COR-L47 (cell line): ENCODE measurements around the gene BEST1.

Experiments
- DNase-seq: peaks from one replicate; lab custom pipeline; 2025; lab: John Stamatoyannopoulos, UW

BEST1 gene

DNA sequence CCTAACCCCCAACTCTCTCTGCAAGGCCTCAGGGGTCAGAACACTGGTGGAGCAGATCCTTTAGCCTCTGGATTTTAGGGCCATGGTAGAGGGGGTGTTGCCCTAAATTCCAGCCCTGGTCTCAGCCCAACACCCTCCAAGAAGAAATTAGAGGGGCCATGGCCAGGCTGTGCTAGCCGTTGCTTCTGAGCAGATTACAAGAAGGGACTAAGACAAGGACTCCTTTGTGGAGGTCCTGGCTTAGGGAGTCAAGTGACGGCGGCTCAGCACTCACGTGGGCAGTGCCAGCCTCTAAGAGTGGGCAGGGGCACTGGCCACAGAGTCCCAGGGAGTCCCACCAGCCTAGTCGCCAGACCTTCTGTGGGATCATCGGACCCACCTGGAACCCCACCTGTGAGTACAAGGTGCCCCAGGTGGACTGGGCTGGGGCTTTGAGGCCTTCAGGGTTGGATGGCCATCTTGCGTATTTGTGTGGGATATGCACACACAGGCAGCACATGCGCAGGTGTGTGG is at the start of gene BEST1:
Gene BEST1, plus strand, starts transcription at position 317 of the 513 bp plus-strand sequence. CDS start 1,456 bp downstream, outside the sequence.
- no peak for DNase-seq

DNA sequence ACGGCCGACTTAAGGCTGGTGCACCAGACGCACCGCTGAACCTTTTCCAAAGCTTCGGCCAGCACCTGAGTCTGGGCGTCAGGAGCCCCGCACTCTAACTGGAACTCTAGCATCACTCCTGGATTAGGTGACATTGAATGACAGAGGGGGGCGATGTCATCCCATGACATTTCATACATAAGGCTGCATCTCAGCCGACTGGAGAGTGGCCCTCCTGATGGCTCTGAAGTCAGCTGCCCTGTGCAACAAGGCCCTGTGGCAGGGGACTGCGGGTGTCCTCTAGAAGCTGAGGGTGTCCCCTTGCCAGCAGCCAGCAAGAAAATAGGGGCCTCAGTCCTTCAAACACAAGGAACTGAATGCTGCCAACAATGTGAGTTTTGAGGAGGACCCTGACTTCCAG is 48.8 kb upstream of the BEST1 start:
- no peak for DNase-seq

DNA sequence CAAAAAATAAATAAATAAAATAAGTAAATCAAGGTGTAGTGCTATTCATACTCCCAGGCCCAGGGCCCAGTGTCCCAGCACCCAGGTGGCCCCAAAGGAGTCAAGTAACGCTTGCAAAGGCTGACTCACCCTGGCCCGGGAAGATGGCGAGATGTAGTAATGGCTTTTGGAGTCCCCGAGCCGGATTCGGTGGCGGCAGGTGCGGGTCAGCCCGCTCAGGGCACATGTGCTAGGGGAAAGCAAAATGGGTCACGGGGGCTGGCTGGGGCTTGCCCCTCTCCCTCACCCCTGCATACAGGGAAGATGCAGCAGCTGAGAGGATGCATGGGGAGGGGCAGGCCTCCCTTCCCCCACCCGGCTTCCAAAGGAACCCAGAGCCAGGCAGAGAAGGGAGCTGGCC is 47.8 kb upstream of the BEST1 start:
- DNase-seq, result no peak

DNA sequence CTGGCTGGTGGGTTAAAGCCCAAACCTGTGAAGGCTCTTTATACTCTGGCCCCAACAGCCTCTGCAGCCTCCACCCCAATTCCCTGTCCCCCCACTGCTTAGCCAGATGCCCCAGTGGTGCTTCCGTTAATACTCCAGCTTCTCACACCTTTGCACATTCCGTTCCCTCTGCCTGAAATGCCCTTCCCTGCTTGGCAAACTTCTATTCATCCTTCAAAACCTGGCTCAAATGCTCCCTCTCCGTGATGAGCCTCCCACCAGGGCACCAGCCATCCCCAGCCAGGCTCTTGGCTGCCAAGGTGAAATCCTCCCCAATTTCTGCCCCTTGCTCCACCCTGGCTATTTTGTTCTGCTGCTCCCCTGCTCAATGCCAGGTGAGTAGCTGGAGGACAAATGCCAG is 46.3 kb upstream of the BEST1 start:
- DNase-seq, result no peak

DNA sequence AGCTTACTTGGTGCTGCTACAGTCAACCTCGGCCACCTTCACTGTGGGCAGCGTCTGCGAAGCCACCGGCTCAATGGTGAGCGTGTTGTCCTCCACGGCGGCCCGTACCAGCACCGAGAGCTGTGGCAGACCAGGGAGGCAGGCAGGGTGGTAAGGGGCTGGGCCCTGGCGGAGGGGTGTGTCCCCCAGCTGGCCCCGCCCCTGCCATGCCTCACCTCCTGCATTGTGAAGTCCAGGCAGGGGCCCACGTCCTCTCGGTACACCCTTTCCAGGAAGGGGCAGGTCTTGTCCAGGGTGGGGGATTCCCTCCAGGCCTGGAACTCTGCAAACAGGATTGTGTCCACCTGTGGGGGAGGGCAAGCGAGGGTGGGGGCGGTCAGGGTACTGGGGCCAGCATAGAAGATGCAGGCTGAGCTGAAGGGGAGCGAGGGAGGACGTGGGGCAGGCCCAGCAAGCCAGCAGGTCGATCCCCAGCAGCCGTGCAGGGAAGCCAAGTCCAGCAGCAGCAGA is 45.6 kb upstream of the BEST1 start:
- DNase-seq, result no peak

DNA sequence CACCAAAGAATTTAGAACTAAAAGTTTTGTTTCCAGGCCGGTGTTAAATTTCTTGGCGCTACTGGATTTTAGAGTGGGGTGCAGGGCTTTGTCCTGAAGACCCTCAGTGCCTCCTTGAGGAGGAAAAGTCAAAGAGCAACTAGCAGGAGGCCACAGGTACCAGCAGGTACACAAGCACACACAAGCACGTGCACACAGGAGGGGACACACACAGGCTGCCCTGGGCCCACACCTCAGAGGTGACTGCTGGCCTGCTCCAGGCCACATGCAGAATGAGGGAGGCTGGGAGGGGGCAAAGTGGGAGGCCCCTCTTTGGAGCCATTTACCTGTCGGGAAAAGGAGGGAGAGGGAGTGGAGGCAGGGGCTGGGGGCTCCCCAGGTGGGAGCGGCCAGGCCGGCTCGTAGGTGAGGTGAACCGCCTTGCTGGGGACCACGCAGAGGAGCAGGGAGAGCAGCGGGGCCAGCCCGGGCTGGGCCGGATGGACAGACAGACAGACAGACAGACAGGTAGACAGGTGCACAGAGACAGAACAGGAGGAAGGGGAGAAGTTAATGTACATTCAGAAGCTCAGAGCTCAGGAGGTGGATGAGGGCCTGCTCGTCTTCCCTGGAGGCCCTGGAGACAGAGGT is 45.0 kb upstream of the BEST1 start:
- DNase-seq, result no peak

DNA sequence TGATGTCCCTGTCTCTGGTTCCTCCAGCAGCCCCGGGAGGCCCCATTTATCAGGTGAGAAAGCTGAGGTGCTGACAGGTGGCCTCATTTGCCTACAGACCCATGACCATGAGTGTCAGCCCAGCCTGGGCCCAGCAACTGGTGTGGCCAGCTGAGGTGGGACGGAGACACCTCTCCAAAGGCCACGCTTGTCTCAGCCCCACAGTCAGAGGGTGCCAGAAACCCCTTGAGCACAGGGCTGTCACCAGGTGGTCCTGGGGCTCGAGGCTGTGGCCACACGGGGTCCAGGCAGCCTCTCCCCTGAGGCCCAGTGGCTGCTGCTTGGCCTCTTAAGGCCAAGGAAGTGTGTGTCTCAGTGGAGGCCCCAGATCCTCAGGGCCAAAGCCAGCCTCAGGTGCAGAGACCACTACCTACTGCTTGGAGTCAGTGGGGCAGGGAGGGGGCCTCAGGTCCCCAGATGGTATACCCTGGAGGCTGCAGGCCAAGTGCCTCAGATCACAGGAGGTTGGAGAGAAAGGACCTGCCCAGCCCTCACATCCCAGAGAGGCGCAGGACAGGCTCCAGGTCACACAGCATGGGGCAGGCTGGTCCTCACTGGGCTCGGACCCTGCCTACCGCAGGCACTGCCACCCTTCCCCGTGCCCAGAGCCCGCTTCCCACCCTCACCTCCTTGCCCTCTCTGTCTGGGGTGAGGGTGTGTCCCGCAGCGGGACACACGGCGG is 44.2 kb upstream of the BEST1 start:
- no peak for DNase-seq

DNA sequence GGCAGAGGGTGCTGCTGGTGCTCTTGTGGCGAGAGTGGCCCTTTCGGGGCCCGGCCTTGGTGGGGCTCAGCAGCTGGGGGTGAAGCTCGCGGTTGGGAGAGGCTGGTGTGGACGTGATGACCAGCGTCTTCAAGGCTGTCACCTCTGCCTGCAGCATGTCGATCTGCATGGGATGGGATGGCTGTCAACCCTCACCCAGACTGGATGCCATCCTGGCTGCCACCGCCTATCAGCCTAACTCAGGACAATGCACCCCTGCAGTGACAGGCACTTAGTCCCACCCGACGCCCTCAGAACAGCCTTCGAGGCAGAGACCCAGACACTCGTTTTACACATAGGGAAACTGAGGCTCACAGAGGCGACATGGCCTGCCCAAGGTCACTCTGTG is 43.6 kb upstream of the BEST1 start:
- no peak for DNase-seq

DNA sequence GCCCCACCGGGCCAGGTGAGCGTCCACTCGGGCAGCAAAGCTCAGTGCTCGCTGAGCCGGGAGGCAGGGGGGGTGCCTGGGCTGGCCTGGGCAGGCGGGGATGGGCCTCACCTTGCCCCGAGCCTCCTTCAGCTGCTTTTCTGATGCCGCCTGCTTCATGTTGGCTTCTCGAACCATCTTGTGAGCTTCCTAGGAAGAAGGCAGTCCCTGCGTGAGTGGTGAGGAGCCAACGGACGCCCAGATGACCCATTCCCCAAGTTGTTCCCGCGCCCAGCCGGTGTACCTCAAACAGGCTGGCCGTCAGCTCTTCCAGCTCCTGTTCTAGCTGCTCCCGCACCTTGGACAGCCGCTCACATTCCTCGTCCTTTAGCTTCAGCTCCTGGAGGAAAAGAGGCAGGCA is 42.9 kb upstream of the BEST1 start:
- no peak for DNase-seq

DNA sequence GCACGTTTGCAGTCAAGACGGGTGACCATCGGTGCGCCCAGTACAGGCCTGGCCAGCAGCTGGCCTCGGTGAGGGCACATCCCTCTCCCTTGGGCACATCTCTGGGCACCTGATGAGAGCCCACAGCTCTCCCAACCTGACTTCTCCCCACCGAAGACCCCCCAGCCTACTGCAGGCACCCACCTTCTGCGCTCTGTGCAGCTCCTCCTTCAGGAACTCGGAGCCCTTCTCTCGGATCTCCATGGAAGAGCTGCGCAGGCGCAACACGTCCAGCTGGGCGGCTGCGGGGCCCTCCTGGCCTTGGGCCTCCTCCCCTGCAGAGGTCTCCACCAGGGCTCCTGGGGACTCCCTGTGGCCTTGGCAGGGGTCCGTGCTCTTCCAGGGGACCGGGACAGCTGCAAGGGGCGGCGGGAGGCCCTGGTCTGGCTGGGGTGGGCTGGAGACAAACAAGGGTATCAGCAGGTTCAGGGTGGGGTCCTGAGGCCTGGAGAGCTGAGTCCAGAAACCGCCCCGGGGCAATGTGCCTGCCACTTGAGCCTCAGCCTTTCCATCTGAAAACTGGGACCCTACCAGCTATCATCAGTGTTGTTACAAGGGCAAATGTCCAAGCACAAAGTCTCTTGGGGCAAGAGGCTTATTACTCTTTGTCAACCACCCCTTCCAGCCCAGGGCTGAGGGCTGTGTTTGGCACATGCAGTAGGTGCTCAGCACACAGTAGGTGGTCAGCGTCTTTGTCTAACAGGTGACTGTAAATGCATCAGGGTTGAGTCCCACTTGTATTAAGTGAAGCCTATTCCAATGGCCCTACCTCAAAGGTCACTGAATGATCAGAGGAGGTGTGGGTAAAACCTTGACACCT is 42.1 kb upstream of the BEST1 start:
- DNase-seq, result no peak

DNA sequence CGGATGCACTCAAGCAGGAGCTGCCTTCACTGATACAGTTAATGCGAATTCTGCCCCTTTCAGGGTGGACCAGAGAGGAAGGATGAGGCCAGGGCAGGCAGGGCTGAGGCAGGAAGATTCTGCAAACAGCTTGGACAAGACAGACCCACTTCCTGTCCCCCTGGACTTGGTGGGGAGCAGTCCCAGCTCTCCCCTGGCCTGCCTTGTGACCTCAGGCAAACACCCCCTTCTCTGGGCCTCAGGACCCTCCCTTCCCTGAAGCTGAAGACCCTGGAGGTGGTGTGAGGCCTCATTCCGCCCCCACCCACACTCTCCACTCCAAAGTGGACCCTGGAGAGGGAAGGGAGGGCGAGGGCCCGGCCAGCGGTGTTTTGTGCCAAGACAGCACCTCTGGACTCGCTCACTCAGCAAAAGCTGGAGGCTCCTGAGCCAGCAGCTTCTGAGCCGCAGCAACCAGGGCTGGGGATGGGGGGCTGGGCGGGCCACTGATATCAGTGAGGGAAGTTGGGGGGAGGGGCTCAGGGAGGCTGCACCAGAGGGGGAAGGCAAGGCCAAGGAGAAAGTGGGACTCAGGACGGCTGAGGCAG is 41.3 kb upstream of the BEST1 start:
- DNase-seq, result no peak

DNA sequence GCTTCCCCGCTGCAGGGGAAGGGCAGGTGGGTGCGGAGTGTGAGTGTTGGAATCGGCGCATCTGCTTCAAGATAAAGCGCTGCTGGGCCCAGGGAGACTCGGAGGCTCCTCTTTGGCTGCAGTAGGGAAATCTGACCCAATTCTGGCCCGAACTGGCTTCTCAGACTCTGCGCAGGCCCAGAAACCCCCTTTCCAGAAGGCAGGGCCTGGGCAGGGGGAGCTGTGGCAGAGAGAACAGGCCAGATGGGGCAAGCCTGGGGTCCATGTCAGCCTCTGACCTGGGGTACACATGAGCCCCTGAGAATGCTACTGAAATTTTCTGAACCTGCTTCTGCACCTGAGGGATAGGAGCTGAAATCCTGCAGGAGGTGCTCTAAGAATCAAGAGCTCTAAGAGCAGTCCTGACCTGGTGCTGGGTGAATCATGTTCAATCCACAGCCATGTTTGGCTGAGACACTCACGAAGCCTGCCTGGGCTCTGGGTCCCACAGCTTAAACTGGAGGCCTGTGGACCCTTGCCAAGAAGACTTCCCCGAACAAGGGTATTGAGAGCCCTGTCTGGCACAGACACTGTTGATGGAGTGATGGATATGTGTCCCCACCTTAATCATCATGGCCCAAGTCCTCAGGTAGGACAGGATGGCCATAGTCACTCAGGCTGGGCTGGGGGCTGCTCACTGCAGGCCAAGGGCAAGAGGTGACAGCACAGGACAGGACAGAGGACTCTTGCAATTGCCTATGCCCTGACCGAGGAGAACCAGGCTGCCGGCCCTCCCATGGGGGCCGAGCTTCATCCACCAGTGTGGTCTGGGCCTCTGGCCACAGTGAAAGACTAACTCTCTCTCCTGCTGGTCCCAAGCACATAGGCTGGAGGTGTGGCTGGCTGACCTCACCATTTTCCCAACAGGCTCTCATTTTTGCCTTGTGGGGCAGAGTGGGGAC is 39.7 kb upstream of the BEST1 start:
- no peak for DNase-seq

DNA sequence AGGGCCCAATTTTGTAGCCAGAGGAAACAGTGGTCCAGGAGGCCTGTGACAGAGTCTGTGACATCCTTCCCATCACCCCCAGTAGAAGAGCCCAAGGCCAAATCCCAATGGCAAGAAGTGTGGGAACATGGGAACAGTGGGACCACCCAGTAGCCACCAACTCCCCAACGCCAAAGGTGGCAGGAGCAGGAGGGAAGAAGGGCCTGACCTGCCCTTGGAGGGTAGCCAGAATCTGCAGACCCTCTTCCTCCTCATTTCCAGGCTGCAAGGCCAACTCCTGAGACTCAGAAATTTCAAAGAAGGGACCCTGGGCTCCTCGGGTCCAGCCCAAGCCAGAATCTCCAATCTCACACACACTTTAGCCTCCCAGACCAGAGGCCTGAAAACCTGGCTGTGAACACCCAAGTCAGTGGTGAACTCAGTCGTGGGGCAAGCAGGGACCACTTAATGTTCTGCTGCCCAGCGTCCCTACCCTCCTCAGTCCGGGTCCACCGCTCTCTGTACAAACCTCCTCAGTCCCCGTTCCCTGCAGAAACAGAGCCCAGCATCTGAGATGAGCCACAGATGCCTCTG is 38.9 kb upstream of the BEST1 start:
- no peak for DNase-seq

DNA sequence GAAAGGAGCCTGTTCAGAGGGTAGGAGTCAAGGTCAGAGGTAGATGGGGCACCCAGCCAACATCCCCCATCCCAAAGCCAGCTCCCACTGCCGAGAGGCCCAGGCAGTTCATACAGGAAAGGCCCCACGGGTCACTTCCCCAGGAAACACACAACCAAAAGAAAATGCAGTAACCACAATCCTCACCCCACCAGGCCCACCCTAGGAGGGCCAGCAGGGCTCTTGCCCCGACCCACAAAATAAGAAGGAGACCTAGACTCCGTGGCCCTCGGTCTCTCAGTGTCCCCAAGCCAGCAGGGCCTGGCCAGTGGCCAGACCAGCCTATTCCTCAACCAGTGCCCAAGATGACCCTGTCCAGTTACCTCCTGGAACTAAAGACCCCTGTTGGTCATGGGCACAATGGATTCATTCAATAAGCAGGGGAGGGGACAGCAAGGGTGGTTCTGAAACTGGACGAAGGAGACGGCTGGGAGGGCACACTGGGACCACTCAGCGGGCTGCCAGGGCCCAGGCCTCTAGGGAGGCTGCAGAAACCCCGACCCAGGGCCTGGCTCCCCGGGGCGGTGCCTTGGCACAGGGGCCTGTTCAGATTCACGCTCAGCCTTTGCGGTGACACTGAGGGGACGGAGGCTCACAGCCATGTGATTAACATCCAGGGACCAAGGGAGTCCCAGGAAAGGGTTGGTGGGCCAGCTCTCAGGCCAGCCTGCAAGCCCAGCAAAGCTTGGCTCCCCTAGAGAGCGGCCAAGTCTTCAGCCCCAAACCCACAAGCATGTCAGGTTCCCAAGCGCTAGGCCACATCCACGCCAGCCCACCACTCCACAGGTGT is 38.2 kb upstream of the BEST1 start:
- DNase-seq, result no peak

DNA sequence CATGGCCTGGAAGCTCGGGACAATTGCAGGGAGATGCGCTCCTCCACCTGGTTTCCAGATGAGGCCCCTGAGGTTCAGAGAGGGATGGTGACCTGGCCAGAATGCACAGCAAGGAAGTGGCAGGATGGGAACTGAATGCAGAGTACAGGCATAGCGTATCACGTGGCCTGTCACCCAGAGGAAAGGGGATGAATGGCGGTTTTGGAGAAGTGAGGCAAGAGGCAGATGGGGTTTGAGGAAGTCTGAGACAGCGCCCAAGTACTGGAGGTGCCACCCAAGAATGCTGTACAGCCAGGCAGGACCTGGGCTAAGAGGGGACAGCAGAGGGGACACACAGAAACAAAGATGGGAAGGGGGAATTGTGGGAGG is 37.6 kb upstream of the BEST1 start:
- no peak for DNase-seq

DNA sequence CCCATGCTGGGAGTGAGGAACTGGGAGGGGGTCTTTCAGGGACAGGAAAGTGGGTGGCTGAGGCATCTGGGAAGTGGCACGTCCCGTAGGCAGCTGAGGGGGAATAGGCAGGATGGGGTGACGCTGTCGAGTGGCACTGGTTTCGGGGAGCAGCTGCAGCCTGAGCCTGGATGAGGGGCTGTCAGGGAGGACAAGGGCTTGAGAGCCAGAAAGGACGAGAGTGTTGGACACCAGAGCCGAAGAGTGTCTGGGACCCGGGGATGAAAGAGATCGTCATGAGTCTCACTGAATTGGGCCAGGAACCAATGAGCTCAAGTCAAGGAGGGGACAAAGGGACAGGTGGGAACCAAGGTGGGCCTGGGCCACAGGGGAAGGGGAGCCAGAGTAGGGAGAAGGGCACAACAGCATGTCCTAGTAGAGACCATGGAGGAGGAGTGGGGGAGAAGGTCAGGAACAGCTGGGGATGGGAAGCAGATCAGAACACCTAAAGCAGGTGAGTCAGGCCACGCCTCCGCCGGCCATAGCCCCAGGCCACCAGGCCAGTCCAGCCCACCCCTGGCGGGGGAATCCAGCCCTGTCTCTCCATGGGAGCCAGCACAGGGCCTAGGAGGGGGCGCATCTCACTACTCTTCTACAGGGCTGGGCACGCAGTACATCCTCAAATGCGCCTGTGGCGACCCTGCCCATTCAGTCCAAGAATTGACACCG is 37.0 kb upstream of the BEST1 start:
- DNase-seq, result no peak

DNA sequence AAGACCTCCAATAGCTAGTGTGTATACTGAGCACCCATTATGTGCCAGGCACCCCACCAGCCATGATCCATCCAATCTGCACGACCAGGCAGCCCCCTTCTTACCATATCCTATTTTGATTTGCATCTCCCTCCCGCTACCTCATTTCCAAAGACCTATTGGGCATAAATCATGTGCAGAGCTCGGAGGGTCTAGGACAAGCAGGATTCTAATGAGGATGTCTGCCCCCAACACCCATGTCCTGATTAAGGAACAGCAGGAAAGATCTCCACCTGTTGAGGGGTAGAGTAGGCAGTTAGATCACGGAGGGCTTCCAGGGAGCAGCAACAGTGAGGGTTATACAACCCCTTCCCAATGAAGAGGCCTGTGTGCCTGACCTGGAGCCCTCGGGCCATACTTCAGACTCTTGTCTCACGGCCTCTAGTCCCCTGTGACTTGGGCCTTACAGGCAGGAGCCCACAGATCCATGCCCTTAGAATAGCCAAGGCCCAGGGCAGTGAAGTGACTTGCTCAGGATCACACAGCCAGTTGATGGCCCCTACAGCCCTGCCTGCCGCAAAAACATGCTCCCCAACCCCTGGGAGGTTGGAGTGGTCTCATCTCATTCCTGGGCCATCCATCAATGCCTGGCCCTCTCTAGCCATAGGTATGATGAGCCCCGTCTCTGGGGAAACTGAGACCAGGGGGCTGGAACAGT is 36.3 kb upstream of the BEST1 start:
- DNase-seq, result no peak

DNA sequence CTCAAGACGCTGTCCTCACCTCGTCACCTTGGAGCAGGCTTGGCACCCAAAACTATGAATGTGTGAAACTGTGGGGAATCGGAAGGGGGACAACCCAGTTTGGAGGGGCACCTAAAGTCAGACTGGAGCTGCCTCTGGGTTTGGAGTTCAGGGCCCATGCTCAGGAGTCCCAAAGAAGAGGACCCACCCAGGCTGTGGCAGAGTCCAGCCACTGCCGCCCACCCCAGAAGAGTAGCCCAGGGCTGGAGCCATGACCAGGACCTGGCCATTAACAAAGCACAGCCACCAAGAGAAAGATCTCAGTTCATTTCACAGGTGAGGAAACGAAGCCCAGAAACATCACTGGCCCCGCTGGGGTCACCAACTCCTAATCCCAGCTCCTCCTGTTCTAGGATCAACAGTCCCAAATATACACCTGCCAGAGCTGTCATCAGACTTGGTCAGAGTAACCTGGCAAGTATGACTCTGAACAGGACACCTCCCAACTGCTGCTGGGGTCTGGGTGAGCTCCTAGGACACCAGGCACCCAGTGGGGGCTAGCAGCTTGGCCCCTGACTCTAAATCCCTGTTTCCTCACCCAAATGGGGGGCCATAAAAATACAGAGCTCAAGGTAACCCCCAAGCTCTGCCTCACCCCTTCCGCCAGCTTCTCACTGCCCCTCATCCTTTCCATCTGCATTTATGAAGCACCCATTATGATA is 35.5 kb upstream of the BEST1 start:
- no peak for DNase-seq
